Stimulated activated CD8-positive, alpha-beta memory T cell treated with anti-CD3 and anti-CD28 coated beads, Interleukin-12 subunit alpha, Interleukin-12 subunit beta, amount 100 ng/mL, for 24 hours (primary cell): ENCODE measurements around the gene SH3RF2.
"Not testable (repeated sequence)": the region's sequence is repeated elsewhere in the genome, so short reads cannot be mapped to it uniquely, and the experiment has no call there.

Experiments
- DNase-seq: peaks from one replicate; pipeline ENCODE4 v3.0.0-alpha.2; 2020; ENCODE audit errors: extremely low read depth

SH3RF2 gene, protein sequence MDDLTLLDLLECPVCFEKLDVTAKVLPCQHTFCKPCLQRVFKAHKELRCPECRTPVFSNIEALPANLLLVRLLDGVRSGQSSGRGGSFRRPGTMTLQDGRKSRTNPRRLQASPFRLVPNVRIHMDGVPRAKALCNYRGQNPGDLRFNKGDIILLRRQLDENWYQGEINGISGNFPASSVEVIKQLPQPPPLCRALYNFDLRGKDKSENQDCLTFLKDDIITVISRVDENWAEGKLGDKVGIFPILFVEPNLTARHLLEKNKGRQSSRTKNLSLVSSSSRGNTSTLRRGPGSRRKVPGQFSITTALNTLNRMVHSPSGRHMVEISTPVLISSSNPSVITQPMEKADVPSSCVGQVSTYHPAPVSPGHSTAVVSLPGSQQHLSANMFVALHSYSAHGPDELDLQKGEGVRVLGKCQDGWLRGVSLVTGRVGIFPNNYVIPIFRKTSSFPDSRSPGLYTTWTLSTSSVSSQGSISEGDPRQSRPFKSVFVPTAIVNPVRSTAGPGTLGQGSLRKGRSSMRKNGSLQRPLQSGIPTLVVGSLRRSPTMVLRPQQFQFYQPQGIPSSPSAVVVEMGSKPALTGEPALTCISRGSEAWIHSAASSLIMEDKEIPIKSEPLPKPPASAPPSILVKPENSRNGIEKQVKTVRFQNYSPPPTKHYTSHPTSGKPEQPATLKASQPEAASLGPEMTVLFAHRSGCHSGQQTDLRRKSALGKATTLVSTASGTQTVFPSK

DNA sequence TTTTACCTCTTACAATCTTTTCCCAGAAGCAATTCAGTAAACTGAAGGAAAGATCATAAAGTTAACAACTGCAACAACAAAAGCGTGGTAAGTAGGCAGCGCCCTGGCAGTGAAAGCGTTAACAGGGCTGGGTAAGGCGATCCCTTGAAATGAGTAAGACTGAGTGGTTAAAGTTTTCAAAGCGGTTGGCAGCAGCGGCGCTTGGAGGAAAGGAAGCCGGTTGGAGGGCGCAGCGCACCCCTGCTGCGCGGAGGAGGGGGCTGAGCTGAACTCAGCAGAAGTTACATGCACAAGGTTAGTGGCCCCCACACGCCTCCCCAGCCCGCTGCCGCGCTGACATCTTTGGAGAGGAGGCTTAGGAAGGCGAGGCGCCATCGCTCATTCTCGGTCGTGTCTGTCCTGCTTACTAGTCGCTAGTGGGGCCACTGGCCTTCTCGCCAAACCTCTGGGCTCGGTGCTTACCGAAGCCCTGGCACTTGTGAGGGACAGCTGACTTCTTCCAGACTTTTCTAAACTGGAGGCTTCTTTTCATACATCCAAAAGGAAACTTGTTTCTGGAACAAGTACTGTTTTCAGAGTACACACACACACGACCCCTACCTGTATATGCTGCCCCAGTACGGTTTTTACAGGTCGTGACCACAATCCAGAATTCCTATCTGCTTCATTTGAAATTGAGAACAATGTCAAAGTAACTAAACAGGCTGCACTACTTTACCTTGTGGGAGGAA is at the start of gene SH3RF2:
SH3RF2 (plus strand) TSS at position 178 of the 731 bp plus-strand sequence. CDS start 1,351 bp downstream, outside the sequence.
- DNase-seq, result no peak

DNA sequence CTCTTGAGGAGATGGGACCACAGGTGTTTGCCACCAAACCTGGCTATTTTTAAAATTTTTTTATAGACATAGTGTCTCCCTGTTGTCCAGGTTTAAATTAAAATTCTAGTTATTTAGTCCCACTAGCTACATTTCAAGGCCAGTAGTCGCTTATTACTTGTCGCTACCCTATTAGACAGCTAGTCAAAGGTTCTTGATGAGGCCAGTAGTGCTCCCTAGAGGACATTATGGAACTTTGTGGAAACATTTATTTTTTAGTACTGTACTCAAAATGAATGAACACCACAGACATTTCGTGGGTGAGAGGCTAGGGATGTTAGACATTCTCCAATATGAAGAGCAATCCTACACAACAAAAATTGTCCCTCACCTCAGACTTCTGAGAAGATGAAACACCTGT is 49.2 kb upstream of the SH3RF2 start:
- DNase-seq, result no peak

DNA sequence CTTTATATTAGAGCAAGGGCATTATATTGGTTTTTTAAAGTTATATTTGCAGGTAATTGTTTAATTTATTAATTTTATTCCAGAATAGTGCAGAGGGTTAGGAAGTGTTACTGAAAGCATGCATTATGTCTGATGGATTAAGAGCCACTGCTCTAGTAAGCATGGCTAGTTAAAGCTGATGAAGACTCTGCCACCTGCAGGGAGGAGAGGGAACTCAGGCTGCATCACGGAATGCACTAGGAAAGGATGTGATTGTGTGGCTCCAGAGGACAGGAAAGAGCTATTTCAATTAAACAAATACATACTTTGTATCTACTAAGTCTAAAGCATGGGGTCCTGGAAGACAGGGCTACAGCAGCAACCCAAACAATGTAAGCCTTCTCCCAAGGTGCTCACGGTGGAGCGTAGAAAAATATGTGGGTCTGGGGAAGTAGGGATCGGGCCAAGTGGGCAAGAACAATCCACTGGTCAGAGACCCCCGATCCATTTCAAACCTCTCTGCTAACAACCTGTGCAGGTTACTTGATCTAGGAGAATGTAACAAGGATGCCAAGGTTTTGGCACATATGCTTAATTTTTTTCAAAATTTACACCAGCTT is 48.3 kb upstream of the SH3RF2 start:
- no peak for DNase-seq

DNA sequence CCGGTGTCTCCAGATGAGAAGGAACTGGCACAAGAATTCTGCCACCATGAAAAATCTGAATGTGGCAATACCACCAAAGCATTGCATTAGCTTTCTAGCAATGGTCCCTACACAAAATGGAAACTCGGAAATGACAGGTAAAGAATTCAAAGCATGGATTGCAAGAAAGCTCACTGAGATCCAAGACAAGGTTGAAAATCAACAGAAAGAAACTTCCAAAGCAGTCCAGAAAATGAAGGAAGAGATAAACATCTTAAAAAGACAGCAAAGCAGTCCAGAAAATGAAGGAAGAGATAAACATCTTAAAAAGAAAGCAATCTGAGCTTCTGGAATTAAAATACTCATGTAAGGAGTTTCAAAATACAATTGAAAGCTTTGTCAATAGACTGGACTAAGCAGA is 46.8 kb upstream of the SH3RF2 start:
- DNase-seq, result no peak

DNA sequence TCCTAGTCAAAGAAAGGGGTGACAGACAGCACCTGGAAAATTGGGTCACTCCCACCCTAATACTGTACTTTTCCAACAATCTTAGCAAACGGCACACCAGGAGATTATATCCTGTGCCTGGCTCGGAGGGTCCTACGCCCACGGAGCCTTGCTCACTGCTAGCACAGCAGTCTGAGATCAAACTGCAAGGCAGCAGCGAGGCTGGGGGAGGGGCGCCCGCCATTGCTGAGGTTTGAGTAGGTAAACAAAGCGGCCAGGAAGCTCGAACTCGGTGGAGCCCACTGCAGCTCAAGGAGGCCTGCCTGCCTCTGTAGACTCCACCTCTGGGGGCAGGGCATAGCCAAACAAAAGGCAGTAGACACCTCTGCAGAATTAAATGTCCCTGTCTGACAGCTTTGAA is 45.0 kb upstream of the SH3RF2 start:
- not testable (repeated sequence) for DNase-seq

DNA sequence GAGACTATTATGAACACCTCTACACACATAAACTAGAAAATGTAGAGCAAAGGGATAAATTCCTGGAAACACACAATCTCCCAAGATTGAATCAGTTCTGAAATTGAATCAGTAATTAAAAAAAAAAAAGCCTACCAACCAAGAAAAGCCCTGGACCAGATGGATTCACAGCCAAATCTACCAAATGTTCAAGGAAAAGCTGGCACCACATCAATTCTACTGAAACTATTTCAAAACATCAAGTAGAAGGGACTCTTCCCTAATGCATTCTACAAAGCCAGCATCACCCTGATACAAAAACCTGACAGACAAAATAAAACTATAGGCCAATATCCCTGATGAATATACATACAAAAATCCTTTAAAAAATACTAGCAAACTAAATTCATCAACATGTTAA is 38.2 kb upstream of the SH3RF2 start:
- no peak for DNase-seq

DNA sequence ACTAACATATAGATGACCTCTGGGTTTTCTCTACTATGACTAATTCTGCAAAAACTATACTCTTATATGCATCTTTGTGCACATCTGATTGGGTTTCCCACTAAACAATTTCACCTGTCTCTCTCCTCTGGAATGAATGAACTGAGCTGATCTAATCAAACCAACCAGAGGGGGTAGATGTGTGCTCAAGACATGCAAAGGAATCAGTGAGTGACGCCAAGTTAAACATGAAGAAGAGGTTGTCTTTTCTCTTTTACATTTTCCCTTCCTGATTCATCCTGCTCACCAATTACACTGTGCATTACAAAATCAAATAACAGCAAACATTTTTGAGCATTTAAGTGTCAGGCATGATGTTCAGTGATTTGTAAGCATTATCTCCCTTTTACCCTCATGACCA is 34.0 kb upstream of the SH3RF2 start:
- DNase-seq, result no peak

DNA sequence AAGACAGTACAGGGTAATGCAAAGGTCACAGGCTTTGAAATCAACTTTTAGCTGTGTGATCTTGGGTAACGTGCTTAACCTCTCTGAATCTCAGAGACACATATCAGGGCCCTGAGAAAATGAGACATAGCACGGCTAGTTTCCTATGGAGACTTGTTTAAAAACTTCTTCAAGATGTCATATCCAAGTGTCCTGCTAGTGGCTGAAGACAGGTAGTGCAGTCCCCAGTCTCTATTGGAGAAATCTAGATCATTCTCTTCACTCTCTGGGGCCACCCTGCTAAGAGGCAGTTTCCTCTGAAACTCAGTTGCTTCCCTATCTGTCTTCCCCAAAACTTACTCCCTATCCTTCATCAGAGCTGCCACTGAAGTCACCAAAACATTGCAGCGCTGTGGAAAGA is 33.3 kb upstream of the SH3RF2 start:
- no peak for DNase-seq

DNA sequence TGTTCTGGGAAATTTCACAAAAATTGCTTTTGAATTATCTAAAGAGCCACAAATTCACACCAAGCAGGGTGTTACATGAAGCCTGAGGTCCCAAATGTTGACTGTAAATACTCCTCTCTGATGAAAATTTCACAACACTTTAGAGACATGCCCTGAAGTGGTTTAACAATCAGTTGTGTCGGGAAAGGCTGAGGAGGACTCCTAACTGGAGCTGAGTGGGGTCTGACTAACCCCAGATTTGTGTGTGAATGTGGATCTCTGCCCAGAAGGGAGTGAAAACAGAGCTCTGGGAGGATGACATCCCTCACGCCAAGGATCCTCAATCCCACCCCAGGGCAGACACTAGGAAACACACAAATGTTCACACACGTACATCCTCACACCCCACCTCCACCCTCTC is 32.5 kb upstream of the SH3RF2 start:
- DNase-seq, result no peak

DNA sequence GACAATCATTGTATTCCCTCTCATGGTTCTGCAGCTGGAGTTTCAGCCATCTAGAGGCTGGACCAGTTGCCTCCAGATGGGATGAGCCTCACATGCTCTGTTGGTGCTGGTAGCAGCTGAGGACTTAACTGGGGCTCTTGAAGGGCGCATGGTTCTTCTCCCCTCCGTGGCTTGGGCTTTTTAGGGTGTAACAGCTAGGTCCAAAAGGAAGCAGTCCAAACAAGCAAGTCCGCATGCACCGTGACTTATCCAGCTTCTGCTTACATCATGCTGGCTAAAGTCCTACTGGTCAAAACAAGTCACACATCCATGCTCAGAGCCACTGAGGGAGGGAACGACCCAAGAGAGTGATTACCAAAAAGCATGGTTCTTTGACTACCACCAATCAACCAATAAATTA is 31.6 kb upstream of the SH3RF2 start:
- DNase-seq, result no peak

DNA sequence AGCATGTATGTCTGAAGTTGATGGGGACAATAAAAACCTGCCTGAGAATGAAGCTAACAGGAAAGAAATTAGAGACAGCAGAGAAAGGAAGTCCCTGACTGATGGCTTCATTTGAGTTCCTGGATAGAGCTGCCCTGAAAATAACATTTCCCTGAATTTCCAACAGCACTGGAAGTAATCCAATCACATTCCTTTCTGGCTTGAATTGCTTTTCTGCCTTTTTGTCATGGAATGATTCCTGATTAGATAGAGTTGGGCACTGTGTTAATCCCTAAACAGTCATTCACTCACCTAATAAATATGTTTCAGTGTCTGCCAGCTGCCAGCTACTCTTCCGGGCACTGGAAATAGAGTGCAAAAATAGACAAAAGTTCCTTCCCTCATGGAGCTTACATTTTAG is 30.0 kb upstream of the SH3RF2 start:
- DNase-seq, result no peak

DNA sequence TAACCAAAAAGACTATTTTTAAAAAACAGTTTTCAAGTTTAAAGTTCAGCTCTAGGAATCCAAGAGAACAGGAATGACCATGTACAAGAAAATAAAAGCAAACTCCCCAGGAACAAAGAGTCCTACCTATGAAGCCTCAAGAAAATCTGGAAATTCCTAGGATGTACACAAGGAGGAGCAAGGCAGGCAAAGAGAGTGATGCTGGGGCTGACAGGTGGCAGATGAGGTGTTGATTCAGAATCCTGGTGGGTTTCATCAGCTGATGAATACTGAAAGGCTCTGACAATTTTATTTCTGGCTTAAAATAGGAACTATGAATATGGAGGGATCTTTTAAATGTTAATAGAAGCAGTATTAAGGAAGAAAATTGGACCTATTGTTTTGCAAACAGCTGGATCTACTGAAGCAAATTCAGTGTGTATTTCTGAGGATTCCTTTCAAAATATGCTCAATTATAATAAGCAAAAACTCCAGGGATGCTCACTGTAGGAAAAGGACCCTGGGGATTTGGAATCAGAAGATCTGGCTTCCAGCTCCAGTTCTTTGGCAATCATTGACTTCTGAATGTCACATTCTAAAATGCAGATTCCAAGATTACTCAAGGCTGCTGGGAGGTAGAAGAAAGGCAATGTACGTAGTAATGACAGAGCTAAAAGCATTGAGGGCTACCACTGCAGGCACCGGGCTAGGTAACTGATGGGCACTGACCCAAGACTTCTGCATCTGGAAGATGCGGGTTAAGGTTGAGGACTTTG is 28.0 kb upstream of the SH3RF2 start:
- DNase-seq, result no peak

DNA sequence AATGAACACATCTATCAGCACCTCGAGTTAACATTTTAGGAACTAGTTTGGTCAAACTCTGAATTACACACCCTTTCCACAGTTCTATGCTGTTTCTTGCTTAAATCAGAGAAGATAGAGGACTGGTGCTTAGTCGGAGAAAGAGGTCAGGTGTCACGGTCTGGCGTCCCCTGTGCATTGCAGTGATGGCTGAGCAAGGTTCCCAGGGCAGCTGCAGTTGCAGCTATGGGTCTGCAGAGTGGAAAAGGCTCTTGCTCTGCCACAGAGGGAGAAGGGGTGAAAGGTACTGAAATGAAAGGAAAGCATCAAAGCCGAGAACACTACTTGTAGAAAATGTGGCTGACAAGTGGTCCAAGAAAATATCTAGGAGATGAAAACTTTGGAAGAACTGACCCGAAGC is 25.2 kb upstream of the SH3RF2 start:
- no peak for DNase-seq

DNA sequence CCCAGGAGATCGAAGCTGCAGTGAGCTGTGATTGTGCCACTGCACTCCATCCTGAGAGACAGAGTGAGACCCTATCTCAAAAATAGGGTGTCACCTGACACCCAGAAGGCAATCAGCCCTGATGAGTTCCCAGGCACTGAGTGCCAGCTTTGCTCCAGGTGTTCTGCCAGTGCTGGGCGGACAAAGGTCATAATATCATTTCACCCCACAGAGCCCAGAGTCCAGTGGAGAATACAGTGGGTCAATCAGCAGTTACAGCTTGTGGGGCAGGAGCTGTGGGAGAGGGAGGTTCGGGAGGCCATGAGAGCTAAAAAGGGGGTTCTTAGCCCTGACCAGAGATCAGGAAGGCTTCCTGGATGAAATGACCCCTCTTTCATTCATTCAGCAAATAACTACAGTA is 24.4 kb upstream of the SH3RF2 start:
- no peak for DNase-seq

DNA sequence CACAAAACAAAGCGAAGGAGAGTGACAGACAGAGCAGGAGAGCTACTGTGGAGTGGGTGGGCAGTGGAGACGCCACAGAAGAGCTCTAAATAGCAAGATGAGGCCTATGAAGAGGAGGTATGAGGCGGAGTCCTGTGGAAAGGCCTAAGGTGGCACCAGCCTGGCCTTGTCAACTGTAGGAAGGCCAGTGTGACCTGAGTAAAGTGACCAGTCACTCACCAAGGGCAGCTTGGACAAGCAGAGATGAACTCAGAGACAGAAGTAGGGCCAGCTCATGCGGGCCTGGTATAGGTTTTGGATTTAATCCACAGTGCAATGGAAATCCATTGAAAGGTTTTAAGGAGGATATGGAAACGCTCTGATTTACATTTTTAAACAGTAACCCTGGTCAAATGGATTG is 23.8 kb upstream of the SH3RF2 start:
- DNase-seq, result no peak

DNA sequence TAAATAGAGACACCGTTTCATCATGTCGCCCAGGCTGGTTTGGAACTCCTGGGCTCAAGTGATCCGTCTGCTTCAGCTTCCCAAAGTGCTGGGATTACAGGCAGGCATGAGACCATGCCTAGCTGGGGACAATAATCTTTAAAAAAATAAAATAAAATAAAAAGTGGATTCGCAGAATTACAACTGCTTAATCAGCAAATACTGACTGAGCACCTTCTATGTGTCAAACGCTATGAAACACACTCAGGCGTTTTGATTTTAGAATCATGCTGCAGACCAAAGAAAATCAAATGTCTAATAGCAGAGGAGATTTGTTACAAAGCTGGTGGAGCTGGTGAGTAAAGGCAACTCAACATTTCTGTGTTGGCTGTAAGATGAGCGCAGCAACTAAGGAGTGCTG is 22.7 kb upstream of the SH3RF2 start:
- DNase-seq, result no peak

DNA sequence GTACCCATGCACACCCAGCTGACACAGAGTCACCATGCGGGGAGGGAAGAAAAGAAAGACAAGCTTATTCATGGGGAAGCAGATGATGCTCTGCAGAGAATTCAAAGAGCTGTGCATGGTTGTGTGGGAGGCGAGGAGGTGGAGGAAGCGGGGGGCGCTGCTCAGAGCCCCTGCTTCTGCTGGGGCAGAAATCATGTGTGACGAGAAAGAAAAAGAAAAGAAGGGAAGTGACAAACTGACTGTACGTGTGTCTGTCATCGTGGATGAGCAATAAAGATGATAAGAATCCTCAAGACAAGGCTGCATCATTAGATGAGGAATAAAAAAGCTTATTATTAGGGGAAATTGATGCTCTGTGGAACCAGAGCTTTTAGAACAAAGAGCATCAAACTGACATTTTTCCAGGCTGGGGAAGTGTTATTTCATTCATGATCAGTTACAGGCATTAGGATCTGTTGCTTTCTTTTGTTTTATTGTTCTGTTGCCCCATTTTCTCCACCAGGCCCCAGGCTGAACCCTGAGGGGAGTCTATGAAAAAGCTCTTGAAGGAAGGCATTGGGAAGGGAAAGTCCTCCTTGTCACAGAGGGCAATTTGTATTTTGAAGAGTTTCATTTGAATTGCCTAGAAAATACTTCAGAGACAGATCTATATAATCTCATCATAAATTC is 20.3 kb upstream of the SH3RF2 start:
- no peak for DNase-seq

DNA sequence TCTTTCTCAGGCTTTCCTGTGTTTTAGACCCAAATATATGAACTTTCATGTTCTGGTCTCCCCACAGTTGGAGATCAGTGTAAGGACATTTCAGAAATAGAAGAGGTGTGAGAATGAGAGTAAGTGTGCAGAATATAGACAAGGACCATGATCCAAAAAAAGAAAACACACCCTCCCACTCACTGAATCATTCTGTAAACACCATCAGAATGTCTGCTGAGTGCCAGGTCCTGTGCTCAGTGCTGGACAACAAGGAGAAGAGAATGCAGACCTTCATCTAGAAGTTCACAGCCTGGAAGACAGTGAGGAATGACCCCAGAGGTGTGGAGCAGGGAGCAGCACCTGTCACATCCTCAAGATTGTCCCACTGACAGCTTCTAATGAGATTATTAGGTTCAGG is 19.1 kb upstream of the SH3RF2 start:
- no peak for DNase-seq

DNA sequence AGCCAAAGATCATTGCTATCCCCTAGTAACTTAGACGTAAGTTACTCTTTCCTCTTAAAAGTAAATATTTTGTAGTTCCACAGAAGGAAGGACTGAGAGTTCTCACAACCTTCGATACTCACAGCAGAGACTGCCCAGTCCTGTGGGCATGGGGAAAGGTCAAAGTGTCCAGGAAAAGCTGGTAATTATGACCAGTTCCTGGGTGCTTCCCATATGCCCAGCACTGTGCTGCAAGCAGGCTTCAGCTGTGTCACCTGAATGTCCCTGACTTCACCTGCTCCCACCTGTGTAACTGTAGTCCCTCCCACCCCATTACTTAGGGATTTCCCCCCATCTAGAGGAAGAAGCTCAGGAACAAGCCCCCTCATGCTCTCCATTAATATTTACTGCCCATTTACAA is 18.0 kb upstream of the SH3RF2 start:
- DNase-seq, result no peak

DNA sequence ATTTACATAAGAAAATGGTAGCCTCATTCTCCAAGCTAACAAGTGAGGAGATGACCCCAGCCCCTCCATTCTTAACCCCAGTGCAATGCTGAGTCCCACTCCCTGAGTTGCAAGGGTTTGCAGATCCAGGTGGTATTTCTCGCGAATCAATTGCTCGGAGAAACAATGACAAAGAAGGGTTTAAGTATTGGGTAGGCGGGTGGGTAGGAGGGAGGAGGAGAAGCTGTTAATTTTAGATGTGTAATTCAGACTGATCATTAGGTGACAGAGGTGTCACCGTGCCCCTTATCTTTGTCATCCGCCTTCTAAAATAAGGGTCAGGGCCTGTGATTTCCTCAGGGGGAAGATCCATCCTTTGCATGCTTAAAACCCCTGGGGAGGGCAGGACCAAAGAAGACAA is 17.0 kb upstream of the SH3RF2 start:
- no peak for DNase-seq
